Activated T-helper 1 cell treated with Interleukin-2 at 50 U/mL for 16 hours (primary cell): ENCODE data around the gene RASD1.

Experiments used
- DNase-seq: peaks from one replicate; pipeline ENCODE4 v3.0.0-alpha.2; 2020; ENCODE audit warnings: low read depth

Gene RASD1

DNA sequence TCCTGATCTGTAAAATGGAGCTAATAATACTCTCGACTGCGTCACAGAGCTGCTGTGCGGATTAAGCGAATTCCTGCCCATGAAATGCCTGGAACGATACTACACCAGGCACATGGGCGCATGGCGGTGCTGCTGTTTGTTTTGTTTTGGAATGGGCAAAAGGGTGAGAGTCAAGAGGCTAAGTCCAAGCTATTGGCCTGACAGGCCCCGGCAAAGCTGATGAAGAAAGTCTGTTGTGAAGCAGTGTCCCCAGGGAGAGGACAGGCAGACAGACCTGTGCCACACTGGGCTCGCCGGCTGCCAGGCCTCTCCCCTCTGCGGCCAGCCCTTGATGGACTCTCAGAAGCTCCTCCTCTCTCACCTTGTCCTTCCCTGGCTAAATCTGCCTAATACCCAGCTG is 31.3 kb upstream of the RASD1 start:
- no peak for DNase-seq

DNA sequence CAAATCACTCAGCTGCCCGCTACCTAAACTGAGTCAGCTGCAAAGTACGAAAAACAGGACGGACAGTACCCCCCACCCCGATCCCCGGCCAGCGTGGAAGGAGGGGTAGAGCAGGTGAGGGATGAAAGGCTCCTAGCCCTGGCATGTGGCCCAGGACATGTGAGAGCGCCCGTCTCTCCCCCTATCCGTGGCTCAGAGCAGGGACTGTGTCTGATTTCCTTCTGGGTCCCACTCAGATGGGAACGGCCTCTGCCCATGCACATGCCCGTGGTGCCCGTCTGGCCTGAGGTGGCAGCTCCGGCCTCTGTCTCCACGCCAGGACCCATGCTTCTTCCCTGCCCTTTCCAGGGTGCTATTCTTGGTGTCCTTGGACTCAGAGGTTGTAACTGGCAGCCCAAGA is 30.2 kb upstream of the RASD1 start:
- no peak for DNase-seq

DNA sequence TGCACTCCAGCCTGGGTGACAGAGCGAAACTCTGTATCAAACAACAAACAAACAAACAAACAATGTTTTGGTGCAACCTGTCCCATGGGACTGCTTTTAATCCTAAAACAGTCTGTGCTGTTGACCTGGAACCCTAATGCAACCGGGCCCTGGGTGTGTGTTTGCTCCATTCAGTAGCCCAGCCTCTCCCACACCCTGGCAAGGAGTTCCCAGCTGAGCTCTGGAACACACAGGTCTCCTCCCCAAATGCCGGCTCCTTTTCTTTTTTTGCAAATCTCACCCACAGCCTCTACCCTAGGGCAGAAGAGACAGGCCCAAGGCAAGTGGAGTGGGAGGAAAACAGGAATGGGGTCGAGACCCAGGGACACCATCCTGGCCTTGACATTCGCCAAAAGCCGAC is 29.8 kb upstream of the RASD1 start:
- DNase-seq = no peak

DNA sequence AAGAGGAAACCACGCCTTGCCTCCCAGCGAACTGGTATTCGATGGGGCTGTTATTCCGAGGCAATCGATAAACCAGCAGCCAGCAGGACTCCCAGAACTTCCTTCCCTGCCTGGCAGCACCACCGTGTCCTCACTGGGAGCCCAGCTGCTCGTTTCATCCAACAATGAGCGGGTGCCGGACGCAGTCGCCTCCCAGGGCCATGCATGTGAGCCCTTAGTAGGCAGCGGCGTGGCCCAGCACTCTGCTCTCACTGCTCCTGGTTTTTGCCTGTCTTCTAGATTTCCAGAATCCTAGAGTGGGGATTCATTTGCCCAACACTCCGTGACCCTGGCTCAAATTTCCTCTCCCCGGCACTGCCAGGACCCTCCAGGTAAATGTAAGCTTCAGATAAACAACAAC is 29.1 kb upstream of the RASD1 start:
- DNase-seq = no peak

DNA sequence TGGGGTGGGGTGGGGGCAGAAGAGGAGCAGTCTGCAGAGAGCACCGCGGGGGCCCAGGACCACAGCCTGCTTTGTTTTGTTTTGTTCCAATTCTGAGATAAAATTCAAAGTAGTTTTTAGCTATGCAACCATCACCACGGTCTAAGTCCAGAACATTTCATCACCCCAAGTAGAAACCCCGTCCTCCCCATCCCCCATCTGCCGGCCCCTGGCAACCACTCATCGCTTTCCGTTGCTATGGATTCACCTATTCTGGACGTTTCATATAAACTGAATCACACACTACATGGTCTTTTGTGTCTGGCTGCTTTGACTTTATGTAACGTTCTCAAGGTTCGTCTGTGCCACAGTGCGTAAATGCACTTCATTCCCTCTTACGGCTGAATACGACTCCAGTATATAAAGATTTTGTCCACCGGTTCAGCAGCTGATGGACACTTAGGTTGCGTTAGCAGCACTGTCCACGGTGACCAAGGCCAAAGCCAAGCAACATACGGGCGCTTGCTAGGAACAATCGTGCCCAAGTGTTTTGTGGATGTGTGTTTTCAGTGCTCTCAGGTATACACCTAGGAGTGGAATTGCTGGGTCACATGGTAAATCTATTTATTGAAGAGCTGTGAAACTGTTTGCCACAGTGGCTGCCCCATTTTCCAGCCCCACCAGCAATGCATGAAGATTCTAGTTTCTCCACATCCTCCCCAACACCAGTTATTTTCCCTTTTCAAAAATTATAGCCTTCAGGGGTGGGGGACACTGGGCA is 27.7 kb upstream of the RASD1 start:
- DNase-seq = no peak

DNA sequence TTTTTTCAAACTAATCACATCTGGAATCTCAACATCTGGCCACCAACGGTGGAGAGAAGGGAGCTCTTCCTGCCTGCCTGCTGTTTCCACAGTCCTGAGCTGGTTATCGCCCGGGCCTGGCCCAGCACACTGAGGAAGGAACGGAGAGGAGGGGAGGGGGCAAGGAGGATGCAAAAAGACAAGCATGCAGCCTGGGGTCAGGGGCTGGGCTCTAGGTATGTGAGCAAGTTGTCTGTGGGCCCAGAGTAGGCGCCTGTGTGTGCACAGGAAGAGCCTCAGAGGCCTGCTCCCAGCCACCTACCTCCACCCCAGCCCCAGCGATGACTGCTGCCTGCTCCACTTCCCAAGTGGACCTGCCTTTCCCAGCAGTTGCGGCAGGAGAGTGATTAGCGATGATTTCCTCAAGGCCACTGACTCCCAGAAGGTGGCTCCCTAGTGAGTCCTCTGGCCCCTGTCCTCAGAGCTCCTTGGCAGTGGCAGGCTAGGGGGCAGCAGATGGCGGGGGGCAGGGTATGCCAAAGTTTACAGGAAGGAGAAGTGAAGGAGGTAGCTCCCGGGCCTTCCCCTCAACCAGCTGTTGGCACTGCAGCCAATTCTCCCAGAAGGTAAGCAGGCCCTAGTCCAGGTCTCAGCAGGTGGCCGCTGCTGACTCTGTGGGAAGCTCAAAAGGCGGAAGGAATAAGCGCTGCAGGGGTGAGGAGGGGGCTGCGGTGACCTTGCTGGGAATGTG is 27.0 kb upstream of the RASD1 start:
- DNase-seq = no peak

DNA sequence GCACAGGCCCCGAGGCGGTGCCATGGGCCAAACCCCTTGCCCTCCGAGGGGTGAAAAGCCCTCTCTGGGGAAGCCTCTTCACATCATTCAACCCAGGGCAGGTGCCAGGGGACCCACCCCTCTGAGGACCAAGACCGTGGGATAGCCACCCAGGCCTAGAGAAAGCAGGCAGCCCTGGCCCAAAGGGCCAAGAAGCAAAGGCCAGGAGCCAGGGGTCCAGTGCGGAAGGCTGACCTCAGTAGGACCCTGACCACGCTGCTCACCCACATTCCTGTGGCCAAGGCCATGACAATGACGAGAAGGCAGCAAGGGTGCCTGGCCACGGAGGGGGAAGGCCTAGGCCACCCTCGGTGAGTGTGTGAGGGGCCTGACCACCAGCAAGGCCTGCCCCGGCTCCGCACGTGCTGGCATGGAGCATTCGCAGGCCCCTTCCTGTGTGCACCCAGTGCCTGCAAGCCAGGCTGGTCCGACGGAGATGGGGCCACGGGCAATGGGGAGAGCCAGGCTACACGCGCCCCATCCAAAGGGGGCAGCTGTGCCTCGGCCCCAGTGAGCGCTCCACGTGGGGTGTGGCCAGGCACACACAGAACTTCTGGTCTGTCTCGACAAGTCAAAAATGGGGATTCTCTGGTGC is 24.5 kb upstream of the RASD1 start:
- no peak for DNase-seq

DNA sequence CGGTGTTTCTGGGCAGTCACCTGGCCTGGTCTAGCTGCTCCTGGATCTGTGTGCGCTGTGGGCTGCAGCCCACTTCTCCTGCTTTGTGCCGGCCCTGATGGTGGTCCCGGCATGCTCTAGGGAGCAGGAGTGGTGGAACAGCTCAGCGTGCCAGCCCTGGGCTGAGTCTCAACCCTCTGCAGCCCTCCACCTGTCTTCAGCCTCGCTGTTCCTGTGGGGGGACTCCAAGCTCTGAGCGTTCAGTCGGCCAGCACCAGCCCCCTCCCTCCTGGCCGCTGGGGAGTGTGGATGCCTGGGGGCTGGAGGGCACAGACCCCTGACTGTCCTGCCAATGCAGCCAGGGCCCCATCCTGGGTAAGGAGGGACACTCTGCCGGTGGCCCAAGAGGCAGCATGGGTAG is 23.7 kb upstream of the RASD1 start:
- DNase-seq = no peak

DNA sequence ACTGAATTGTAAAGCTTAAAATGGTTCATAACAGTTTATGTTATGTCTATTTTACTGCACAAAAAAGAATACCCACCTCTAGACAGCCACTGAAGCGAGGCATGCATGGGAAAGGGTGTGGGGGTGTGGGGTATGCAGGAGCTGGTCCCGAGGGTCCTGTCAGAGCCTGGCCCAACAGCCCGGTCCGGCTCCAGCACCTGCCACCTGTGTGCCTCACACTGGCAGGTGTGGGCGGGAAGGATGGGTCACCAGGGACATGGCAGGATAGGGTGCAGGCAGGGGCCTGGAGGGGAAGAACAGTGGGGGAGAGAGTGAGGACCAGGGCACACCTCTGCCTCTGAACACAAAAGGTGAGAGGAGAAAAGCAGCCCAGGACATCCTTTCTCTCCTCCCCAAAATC is 22.8 kb upstream of the RASD1 start:
- DNase-seq = no peak

DNA sequence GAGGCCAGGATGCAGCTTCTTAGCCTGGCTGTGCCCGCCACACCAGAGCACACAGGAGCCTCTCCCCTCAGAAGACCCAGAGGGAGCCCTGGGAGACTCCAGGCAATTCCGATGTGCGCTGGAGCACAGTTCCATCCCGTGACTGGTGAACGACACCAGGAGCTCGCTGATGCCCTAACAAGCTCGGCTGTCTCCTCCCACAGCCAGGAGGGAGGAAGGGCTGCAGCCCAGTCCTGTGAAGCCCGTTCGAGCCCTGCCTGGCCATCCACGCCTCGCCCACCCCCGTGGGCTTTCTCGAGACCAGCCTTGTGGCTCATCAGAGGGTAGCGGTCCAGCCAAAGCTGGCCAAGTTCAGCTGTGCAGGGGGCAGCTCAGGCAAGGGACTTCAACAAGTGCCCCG is 21.8 kb upstream of the RASD1 start:
- no peak for DNase-seq

DNA sequence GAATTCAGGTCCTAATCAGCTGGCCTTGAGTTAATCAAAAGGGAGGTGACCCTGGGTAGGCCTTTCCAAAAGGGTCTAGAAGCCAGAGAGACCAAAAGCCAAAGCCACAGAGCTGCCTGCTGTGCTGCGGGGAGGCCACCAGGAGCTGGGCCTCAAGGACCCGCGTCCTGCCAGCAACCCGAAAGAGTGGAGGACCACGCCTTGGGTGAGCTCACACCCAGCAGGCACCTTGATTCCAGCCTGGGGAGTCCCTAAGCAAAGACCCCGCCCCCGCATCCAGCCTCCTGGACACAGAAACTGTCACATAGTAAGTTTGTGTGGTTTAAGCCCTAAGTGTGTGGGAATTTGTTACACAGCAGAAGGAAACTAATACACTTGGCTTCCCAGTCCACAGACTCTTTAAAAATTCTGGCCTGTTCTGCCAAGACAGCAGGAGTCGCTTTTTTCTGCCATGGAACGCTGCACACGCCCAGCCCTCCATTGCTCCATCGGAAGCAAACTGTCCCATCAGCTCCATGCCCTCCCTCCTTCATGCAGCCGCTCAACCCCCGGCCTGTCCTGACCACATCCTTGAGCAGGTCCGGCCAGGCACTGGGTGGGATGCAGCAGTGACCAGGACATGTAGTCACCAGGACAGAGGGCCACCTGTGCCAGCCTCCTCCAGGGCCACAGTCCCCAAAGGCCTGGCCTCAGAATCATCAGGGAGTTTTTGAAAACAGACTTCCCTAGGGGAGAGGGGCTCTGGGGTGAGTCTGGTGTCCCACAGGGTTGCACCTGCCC is 20.9 kb upstream of the RASD1 start:
- no peak for DNase-seq

DNA sequence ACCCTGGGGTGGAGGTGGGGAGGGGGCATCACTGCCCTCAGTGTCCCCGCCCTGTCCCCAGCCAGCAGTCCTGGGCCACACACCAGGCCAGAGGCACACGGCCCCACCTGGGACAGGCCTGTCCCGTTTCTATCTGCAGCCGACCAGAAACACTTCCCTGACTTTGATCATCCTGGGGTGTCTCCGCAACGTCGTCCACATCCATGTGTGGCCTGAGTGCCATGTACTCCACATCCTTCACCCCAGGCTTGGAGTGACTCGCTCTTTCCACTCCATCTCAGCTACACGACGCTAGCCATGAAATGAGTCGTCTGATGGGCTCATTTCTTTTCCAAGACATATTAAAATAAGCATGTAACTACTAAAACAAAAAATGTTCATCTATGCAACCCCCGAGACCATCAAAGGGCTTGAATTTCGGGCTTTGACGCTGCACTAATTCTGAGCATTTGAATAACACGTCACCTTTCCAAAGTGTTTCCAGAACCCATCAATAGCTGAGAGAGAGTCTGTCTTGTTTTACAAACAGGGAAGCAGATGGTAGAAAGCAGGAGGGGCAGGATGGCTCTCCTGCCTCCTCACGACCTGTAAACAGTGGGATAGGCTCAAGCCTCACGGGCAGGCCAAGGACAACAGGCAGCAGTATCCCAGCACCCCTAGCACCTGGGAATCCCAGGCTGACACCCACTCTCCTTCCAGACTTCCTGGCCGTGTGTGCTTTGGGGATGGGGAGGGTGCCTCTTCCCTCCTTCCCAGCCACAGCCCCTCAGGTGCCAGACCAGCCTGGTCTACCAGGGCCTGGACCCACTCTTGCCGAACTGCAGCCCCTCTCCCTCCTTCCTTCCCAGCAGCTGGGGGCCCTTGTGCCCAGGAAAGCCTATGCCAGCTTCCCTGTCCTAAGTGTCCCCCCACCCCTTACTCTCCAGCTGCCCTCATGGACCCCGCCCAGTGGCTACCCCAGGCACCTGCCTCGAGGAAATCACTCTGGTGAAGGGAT is 20.0 kb upstream of the RASD1 start:
- DNase-seq = no peak

DNA sequence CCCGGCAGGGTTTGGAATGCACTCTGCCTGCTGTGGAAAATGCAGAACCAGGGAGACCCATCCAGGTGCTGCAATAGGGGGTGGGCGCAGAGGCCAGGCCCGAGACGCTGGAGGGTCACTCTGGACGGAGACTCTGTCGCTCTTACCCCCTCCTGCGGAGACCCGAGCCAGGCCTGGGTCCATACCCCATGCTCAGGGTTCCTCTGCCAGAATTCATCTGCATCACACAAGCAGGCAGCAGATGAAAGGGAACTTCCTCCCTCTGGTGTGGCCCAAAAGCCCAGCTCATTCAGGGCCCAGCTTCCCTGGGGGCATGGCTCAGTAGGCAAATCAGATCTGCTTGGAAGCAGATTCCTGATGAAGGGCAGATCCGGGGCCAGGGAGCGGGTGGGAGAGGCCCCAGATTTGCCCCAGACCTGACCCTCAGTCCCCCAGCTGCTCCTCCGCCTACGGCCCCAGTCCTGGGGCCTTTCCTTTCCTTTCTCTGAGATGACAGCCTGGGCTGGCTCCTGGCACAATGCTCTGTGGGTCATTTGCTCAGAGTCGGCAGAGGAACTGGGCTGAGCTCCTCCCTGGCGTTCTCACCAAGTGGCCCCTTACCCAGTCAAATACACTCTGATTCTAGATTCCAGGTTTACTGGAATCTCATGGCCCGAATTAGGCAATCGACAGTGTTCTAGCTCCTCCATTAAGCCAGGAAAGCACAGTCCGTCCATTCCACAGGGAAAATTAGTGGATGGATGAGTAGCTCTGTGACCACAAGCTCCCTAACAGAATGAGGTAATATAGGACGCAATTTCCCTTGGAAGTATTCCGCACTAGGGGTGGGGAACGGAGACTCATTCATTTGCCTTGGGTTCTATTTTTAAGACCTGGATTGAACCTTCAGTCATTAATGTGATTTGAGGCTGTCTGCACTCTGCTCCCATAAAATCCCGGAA is 19.1 kb upstream of the RASD1 start:
- no peak for DNase-seq

DNA sequence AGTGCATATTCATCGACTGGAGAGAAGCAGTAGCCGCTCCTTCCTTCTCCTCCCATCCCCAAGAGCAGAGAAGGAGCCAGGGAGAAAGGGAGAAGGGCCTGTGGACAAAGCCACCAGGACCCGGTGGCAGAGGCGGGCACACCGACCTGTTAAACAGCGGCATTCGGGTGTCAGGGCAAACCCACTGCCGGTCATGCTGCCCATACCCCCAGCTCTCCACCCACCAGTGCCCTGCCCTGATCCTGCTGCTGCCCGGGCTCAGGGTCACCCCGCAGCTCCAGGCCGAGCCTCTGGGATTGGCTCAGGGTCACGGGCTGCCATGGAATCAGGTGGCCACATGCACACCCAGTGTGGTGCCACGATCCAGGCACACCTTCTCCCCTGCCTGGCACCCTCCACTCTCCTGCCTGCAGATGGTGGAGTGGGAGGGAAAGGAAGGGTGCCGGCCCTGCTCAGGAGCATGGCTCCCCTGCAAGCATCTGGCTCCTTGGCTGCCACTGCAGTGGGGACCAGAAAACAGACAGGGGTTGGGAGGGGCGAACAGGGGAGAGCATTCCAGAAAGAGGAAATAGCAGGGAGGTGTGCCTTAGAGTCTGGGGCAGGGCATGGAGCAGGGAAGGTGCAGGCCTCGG is 18.3 kb upstream of the RASD1 start:
- DNase-seq = no peak

DNA sequence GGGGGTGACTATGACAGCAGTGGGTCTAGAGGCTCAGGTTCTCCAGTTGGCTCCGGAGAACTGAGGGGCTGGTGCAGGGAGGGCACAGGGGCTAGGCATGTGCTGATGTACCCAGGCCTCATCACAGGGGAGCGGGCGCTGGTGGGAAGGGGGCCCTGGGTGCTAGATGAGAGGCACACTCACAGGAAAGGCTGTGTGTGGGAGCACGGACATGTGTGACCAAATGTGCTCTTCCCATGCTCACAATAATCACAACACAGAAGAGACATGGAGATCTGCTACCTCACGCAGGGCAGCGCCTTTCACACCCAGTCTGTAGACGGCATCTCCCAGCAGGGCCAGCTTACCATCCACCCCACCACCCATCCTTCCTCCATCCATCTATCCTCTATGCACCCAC is 17.4 kb upstream of the RASD1 start:
- no peak for DNase-seq

DNA sequence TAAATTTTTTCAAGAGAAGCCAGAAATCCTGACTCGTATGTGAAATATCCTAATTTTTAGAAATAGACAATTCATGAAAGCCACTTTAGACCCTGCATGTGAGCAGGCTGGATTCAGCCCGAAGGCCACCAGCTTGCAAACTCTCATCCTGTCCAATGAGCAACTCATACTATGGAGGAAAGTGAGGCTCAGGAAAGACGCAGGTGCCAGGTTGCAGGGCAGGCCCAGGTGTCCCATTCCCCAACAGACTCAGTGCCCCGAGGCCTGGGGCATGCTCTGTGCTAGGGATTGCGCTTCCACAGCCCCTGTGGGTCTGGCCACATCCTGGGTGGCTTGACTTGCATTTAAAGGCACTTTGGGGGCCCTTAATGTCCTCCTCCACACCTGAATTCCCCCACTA is 16.7 kb upstream of the RASD1 start:
- DNase-seq = no peak

DNA sequence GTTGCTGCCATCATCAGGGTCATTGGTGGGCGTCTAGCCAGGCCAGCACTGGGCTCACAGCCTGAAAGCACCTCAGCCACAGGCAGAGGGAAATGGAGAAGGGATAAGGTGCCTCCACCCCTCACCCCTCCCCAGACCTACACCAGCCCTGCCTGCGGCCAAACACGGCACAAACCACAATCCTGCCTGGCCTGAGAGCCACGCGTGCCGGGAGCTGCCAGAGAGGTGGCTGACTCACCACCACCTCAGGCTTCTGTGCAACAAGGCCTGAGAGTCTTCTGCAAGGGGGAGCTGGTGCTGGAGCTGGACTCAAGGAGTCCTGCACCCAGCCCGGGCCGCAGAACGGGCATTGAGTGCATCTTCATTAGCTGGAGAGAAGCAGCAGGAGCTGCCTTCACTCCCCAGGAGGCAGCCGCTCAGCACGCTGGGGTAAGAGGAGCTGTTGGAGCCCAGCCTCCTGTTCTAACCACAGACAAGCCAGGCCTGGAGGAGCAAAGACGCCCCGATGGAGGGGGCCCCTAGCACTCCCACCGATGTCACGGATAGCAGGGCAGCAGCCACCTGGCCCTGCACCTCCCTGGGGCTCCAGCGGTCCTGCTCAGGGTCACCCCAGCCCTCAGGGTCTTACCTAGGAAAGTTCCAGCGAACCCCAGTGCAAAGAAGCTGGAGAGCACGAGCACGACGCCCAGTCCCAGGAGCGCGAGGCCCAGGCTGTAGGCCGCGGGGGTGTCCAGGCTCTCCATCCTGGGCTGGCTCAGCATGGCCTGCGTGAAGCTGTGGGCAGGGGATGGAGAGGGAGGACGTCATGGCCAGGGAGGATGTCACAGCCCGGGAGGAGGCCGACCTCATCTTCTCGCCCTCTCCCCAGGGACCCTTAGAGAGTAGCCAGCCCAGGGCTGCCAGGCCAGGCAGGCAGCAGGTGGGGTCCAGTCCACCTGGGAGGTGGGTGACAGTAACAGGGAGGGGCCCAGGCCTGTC is 16.0 kb upstream of the RASD1 start:
- no peak for DNase-seq

DNA sequence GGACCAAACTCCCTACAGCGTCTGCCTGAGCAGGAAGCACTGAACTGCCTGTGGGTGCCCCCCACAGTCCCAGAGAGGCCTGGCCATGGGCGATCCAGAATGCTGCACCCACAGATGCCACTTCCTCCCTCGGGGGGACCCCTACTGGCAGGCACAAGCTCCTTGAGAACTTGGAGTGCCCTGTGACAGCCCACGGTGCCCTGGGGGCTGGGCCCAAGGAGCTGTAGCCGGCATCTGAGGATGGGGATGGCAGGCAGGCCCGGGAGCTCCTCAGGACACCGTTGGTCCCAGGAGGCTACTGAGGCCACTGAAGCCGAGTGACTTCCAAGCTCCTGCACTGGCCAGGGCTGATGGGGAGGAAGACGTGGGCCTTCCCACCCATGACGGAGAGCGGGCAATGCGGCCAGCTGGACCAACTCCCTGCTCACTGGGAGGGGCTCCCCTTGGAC is 15.1 kb upstream of the RASD1 start:
- no peak for DNase-seq
